Right ventricle myocardium inferior (tissue), 1 donor: Measurements from ENCODE around the gene WAS. TPM values are rescaled to one million over a fixed set of nuclear protein-coding genes. Genes with fewer than 3 reads are reported as not detected.

ENCODE experiments used
- ATAC-seq: fragments of 200-7000 bp; cut with Tn5 transposase; one replicate; pipeline ENCODE4 v1.9.1; 2020; ENCODE audit warnings: mild to moderate bottlenecking, moderate library complexity
- DNase-seq: peaks from one replicate; pipeline ENCODE4 v3.0.0; 2021; ENCODE audit errors: missing footprints
- intact Hi-C: fragments of 100-400 bp; cut with DNase I; formaldehyde crosslinking; loops from one replicate; pipeline ENCODE4 v1.11.0; 2022
- total RNA-seq: library from RNA; stranded (reverse); fragmentation: NEBNext Ultra II Directional; extraction: Animal tissue kit (Norgen Biotek cat#: 25700); gene quantifications from one replicate; pipeline ENCODE4 v1.2.1, GENCODE V29; 2021
- donor health status: DM: no; HTN: yes; CAD: no; lungs with severe emphysema.

Gene WAS
- total RNA-seq, 1 donor from 2014 or later, result 4.4 TPM

DNA sequence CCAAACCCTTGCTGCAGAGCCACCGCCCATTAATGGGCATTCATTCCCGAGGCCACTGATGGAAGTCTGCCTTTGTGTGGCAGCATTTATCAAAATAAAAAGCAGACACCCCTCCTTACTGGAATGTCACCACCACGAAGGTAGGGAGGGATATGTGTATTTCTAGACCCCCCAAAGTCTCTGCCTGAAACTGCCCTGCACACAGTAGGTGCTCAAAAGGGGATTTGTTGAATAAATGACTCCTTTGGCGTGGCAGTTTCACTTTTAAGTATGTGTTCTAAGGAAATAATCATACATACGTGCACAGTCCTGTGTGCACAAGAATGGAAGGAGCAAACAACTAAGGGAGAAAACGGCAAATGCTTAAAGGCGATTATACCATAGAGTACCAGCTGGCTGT lies 54.3 kb downstream of the WAS start:
- DNase-seq (no peak), ATAC-seq (no peak)
- intact Hi-C loops, result loop anchor here (2.0 to 5.0 kb wide), 2 partner anchors 41 to 63 kb away; partner anchors contain the start of gene SUV39H1

Other genes with a start within 250 kb of the WAS start
- gene SLC38A5, start 213.5 kb upstream of the WAS start, total RNA-seq, result 1.2 TPM
- gene FTSJ1, start 207.6 kb upstream of the WAS start, total RNA-seq, result 15.7 TPM
- gene PORCN, start 174.8 kb upstream of the WAS start, total RNA-seq, result 13.5 TPM
- gene EBP, start 162.0 kb upstream of the WAS start, total RNA-seq, result 54.1 TPM
- gene TBC1D25, start 144.1 kb upstream of the WAS start, total RNA-seq, result 20.5 TPM
- 113 TPM for gene RBM3, start 109.3 kb upstream of the WAS start, total RNA-seq
- 170 TPM for gene WDR13, start 86.3 kb upstream of the WAS start, total RNA-seq
- gene SUV39H1, start 12.9 kb downstream of the WAS start, total RNA-seq, result 2.2 TPM
- not detected for gene GLOD5, start 77.9 kb downstream of the WAS start, total RNA-seq
- 0.16 TPM for gene GATA1, start 102.8 kb downstream of the WAS start, total RNA-seq
- 37.3 TPM for gene HDAC6, start 118.3 kb downstream of the WAS start, total RNA-seq
- gene ERAS, start 142.7 kb downstream of the WAS start, total RNA-seq, result not detected
- gene PCSK1N, start 151.8 kb downstream of the WAS start, total RNA-seq, result not detected
- gene TIMM17B, start 214.0 kb downstream of the WAS start, total RNA-seq, result 80.5 TPM
- 58.6 TPM for gene PQBP1, start 214.1 kb downstream of the WAS start, total RNA-seq
- gene SLC35A2, start 227.8 kb downstream of the WAS start, total RNA-seq, result 11.6 TPM
- 3.2 TPM for gene PIM2, start 235.2 kb downstream of the WAS start, total RNA-seq